HG03469 (cell line): ENCODE results near the gene PLEKHG2.

ENCODE experiments used
- ATAC-seq: cut with Tn5 transposase; IDR thresholded peaks from one replicate; pipeline ENCODE4 v1.9.1; 2021; ENCODE audit warnings: mild to moderate bottlenecking, moderate library complexity, moderate number of reproducible peaks; ENCODE audit not compliant: unreplicated experiment

The PLEKHG2 gene

GRCh38 chr19:39473443-39473960 lies 61.0 kb downstream of the PLEKHG2 start:
- ATAC-seq: no peak

GRCh38 chr19:39474139-39474620 lies 61.7 kb downstream of the PLEKHG2 start:
- no peak for ATAC-seq

GRCh38 chr19:39475748-39476147 lies 63.3 kb downstream of the PLEKHG2 start:
- ATAC-seq: no peak
